Gastroesophageal sphincter (tissue), 3 donors: Measurements from ENCODE around the gene DDX3X.

Source experiments
- POLR2A ChIP-seq, 2 donors: fragments of 450-650 bp; IDR thresholded peaks; one replicate each; pipeline ENCODE4 v1.6.1; 2017; ENCODE audit warnings: antibody characterized with exemption in 2 of 2, mild to moderate bottlenecking in 2 of 2, moderate library complexity in 1 of 2
- TF ChIP-seq, protein P1 (sequence below), 4 experiments: fragments of 200-600 bp in 2 of 4; fragments of 450-650 bp in 2 of 4; sonication (generic) in 1 of 4; IDR thresholded peaks; one replicate each; pipeline ENCODE4 v1.5.1; 2017 to 2019; ENCODE audit warnings: antibody characterized with exemption in 4 of 4, mild to moderate bottlenecking in 2 of 4, moderate library complexity in 2 of 4

DNA sequence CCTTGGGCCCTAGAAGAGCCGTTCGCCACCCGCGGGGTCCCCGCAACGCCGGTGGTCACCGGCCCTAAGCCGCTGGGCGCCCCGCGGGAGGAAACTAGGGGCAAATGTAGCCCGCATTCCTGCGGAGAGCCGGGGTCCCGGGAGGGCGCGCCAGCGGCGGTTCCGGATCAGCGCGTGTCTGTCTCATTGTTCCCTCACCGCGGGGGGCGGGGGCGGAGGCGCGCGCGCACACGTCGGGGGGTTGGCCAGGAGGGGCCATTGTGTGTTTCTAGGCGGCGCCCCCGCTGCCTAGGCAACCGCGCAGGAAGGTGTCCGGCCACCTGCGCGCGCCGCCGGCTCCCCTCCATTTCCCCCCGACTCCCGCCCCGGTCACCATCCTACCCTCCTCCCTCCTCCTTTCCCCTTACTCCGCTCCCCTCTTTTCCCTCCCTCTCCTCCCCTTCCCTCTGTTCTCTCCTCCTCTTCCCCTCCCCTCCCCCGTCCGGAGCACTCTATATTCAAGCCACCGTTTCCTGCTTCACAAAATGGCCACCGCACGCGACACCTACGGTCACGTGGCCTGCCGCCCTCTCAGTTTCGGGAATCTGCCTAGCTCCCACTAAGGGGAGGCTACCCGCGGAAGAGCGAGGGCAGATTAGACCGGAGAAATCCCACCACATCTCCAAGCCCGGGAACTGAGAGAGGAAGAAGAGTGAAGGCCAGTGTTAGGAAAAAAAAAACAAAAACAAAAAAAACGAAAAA, 789 bp upstream of the DDX3X start:
- TF ChIP-seq, protein P1, sequence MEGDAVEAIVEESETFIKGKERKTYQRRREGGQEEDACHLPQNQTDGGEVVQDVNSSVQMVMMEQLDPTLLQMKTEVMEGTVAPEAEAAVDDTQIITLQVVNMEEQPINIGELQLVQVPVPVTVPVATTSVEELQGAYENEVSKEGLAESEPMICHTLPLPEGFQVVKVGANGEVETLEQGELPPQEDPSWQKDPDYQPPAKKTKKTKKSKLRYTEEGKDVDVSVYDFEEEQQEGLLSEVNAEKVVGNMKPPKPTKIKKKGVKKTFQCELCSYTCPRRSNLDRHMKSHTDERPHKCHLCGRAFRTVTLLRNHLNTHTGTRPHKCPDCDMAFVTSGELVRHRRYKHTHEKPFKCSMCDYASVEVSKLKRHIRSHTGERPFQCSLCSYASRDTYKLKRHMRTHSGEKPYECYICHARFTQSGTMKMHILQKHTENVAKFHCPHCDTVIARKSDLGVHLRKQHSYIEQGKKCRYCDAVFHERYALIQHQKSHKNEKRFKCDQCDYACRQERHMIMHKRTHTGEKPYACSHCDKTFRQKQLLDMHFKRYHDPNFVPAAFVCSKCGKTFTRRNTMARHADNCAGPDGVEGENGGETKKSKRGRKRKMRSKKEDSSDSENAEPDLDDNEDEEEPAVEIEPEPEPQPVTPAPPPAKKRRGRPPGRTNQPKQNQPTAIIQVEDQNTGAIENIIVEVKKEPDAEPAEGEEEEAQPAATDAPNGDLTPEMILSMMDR (IDR thresholded peaks at IDR 0.05): peak in 1 of 4 experiments; percentile 16
- peak; percentile 49 to 59 for TF ChIP-seq POLR2A (IDR thresholded peaks at IDR 0.05)
